HG03520 (cell line): ENCODE data around the gene ZEB2.

Source experiments
- ATAC-seq: cut with Tn5 transposase; IDR thresholded peaks from one replicate; pipeline ENCODE4 v1.9.1; 2021; ENCODE audit warnings: mild to moderate bottlenecking, moderate library complexity; ENCODE audit not compliant: unreplicated experiment

The ZEB2 gene

GRCh38 chr2:144429396-144430112, 90.4 kb downstream of the ZEB2 start:
- no peak for ATAC-seq

GRCh38 chr2:144426981-144427479, 92.9 kb downstream of the ZEB2 start:
- ATAC-seq: no peak

DNA sequence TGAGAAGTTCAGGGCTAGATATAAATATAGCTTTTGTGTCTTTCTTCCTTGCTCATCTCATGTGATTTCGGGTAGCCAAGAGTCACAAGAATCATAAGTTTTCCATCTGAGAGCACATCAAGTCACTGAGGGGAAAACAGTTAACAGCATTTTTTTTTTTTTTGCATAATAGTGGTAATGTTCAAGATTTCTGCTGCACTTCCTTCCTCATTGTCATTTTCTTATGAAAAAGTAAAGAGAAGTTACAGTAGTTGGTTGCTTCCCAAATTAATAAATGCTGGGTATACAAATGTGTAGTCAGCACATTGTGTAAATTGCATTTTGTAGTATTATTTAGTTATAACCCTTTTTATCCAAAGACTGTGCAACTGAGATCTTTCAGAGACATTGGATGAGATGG, 93.6 kb downstream of the ZEB2 start:
- no peak for ATAC-seq

GRCh38 chr2:144424559-144425240, 95.2 kb downstream of the ZEB2 start:
- no peak for ATAC-seq

DNA sequence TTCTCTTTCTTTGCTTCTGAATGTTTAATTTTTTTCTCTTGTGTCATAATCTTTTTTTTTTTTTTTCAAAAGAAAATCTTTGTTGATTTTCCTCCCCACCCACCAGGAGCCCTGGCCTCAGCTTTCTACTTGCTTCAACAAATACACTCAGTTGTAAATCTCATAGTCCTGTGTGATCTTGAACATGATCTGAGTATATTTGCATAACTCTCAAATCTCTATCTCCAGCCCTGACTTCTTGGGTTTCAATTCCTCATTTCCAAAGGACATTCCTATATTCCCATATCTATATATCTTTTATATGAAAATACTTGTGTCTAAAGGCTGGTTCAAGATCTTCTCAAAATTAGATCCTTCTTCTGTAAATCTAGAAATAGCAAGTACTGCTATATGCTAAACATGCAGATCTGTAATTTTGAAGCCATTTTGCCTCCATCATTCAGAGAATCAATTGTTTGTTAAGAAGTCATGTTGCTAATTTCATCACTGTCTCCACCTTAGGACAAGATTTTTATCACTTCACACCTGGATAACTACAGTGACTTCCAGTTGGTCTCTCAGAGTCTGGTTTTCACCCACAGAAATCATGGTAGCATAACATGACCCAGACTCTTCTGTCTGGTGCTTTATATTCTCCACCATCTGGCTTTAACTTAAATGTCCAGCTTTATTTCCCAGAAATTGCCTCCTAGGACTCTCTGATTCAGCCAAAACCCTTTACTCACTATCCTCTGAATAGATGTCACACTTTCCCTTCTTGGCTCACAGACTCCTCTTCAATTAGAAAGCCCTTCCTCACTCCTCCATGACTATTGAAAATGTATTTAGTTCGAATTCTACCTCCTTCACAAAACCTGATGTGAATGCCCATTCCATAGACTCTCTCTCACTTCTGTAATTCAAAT, 98.1 kb downstream of the ZEB2 start:
- no peak for ATAC-seq

DNA sequence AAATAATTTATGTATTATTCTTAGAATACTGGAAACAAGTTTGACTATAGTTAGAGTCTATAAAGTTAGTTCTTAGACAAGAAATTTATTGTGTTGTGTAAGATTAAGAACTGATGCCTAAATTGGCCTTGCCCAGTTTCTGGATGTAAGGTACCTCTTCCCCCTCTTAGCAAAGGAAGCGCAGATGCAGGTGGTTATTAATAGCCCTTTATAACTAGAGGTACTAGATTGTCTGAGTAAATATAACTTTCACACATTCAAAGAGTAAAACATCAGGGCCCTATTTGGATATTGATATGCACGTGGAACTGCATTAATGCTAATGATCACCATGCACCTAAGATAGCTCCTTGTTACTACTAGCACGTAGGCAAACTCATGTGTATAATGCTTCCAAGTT, 100.7 kb downstream of the ZEB2 start:
- ATAC-seq: no peak

DNA sequence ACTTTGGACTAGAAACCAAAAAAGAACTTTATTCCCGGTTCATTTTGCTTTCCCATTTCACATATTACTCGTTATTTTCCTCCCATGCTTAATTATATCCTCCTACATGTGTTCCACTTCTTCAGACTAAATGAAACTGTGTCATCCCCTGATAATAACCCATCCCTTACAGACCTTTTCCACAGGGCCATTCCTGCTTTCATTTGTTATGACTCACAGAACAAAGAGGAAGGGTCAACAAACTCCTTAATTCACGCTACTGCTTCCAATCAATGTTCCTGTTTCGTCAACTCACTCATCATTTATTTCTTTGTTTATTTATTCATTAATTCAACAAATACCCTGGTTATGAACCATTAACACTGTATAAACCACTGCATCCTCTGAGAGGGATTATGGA, 104.5 kb downstream of the ZEB2 start:
- no peak for ATAC-seq

DNA sequence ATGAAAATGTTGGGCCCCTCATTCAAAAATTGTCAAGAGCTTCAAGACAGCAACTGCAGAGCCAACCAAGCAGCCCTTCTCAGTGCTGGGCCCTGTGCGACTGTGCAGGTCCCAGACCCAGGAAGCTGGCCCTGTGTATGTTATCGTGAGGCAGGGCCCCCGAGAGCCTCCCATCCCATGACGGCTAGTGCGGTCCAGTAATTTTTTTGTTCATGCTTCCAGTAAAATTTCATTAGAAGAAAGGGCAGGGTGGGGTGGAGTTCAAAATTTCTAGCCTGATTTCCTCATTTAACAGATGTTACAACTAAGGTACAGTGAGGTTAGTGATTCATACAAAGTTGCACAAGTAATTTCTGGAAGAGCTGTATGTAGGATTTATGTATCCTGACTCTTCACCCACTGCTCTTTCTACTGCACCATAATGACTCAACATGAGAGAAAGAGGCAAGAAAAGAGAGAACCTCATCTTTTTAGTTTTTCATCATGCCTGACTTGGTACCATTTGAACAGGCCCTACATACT, 105.5 kb downstream of the ZEB2 start:
- ATAC-seq: no peak

DNA sequence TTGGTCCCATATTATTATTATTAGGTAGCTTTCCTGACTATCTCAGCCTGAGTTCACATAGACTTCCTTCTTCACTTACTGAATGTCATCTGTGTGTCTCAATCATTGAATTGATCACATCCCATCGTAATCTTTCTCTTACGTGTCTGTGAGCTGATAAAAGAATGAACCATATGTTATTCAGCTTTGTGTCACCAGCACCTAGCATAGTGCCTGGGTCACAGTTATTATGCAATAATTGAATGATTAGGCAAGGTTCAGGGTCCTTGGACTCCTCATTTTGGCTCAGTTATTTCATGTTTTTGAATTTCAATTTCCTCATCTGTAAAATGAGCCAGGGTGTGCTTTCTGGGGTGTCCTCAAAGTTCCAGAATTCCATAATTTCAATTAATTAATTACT, 107.2 kb downstream of the ZEB2 start:
- no peak for ATAC-seq

DNA sequence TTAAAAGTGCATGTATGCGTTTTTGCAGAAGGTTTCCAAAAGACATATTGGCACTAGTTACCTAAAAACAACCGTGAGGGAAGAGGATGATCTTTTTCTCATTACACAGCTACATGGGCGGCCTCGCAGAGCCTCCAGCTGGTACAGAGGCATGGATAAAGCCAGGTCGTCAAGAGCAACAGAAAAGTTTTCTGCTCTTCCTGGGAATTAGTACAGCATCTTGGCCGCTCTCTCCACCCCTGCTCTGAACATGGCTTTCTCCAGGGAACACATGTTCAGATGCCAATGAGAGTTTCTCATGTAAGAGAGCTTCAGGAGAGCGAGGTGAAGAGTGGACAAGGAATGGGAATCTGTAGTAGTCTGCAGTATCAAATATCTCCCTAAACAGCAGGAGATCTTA, 108.4 kb downstream of the ZEB2 start:
- ATAC-seq: no peak

- no peak for ATAC-seq
Observed at GRCh38 chr2:144409241-144409640, 110.7 kb downstream of the ZEB2 start.

DNA sequence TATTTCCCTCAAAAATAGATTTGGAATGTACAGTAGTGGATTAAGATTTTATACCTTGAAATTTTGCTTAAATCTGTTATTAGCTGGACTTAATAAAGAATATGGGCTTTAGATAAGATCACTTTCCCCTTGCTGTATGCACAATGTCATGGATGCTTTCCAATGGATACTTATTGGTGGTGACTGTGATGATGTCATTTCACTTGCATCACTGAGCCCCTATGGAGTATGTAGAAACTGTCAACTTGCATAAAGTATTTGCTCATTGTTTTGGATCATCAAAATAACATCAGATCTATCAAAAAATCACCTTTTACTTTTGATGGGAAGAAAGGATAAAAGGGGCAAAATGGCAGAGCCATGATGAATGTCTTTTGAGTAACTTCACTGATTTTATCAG, 112.7 kb downstream of the ZEB2 start:
- ATAC-seq: no peak

GRCh38 chr2:144405982-144406788, 113.7 kb downstream of the ZEB2 start:
- ATAC-seq: no peak

DNA sequence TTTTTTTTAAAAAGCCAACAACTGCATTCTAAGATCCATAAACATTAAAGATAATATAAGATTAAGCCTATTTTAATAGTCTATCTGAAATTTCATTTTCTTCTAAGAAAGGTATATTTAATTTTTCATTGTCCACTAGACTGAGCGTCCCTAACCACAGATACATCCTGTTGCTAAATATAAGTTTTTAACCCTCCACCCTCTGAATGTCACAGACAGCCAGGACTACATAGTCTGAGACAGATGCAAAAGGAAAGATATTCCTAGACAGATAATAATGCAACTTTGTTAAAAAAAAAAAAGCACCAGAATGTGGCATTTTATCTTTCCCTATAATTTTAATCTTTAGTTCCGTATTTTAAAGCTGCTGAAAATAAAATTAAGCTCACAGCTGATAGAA, 114.6 kb downstream of the ZEB2 start:
- no peak for ATAC-seq

DNA sequence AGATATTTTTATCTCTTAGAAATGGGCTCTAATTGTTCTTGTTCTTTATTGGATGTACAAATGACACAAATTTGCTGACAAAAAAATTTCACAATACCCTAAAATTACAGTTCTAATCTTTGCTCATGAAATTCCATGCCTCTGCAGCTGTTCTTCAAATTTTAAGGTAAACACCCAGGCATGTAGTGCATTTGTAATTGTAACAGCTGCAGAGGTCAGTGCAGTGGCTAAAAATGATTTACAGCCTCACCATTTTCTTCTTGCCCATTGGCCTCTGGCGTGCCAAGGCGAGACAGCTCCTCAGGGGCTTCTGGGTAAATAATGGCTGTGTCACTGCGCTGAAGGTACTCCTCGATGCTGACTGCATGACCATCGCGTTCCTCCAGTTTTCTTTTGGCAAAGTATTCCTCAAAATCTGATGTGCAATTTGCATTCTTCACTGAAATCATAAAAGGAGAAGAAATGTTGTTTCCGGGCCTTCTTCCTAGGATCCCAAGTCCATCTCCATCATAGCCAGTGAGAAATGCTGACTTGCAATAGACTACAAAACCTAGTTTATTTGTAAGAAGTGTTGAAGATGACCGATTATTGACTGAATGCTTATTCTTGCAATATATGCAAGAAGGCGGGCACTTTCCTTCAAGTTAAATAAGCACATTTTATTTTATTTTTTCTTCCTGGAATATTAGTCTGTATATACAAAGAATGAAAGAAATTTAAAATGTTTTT, 115.2 kb downstream of the ZEB2 start:
- ATAC-seq: no peak

GRCh38 chr2:144403933-144404332, 116.0 kb downstream of the ZEB2 start:
- no peak for ATAC-seq

DNA sequence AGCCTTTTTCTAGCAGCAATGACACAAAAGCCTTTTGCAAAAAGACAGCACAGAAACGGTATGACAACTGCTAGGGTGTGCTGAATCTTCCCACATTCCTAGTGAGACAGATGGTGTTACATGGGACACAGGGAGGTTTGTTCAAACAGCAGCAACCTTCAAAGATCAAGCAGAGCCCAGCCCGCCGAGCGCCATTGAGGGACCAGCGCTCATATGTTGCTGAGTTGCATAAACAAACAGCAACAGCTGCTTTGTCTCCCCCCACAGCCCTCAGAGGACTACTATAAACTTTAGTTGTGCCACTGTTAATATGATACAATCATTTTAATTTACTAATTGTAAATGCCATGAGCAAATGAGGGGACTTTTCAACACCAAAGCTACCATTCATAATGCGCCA, 117.7 kb downstream of the ZEB2 start:
- ATAC-seq: no peak

DNA sequence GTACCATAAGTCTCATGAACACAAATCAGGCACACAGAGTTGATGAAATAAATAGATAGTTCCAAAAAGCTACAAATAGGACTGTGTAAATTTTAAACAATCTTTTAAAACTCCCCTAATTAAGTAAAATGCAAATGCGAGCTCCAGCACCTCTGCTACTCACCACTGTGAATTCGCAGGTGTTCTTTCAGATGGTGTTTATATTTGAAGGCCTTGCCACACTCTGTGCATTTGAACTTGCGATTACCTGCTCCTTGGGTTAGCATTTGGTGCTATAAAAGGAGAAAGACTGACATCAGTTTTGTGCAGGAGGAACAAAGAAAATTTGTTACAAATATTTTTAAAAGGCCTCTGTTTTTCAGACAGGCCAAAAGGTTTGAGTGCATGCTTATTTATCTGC, 118.9 kb downstream of the ZEB2 start:
- ATAC-seq: no peak

- ATAC-seq: no peak
Observed at GRCh38 chr2:144396318-144396717, 123.6 kb downstream of the ZEB2 start.
